Inflammatory macrophage (primary cell): ENCODE data around the gene HYAL2.
"Not testable (repeated sequence)": the region's sequence is repeated elsewhere in the genome, so short reads cannot be mapped to it uniquely, and the experiment has no call there.

Experiments used
- DNase-seq, 2 donors: peaks; one replicate each; pipeline ENCODE4 v3.0.0-alpha.2; 2020 to 2022

The HYAL2 gene

DNA sequence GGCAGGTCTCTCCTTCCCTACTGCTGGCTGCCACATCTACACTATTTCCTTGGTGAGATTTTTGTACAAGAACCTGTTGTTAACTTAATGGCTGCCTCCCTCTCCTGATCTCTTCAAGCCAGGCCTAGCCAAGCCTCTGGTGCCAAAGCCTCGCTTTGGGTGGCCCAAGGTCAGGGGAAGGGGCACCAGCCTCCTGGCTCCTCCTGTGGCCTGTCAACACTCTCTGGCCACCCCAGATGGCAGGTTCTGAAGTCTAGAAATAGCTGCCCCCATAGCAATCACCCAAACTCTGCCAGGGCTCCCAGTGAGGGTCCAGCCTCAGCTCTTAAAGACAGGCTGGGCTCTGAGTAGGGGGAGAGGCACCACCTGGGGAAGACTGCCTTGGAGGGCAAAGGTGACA lies 35.3 kb downstream of the HYAL2 start:
- DNase-seq: no peak

GRCh38 chr3:50286322-50287227 lies 36.0 kb downstream of the HYAL2 start:
- DNase-seq: no peak

- not testable (repeated sequence) for DNase-seq
Measured at GRCh38 chr3:50284121-50284520, 38.4 kb downstream of the HYAL2 start.

DNA sequence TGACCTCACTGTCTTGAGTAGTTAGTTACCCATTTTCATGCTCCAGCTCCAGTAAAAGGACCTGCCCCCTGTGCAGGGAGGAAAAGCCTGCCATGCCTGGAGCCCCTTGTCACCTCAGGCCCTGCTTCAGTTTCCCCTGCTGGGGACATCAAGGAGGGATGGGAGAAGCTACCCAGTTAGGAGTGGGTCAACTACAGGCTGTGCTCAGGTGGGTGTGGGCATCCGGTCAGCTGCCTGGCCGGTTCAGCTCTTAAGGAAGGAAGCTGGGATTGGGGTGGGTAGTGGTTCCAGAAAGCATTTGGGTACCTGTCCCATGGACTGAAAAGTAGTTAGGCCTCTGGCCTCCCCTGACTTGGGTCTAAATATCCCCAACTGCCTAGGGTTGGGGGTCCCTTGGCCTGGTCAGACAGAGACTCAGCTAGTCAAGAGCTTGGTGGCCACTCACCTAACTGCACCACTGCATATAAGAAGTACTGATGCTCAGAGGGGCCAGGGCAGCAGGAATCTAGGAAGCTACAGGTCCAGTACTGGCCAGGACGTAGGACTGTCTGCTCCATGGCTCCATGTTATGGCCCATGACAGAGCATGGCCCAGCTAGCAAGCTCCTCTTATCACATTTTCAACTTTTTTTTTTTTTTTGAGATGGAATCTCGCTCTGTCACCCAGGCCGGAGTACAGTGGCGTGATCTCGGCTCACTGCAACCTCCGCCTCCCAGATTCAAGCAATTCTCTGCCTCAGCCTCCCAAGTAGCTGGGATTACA lies 43.1 kb downstream of the HYAL2 start:
- no peak for DNase-seq

DNA sequence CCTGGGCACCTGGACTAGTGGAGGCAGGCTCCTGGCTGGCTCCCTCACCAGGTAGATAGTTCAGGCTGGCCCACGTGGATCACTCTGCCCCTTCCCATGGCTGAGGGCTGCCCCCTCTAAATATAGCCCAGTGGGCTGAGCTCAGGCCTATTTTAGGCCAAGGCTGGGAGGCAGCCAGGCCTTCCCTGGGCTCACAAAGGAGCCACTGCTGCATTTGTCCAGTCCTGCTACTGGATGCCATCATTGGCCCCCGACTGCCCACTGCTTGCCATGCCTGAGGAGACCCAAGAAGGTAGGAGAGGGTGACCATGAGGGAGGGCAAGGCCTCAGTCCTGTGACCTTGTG lies 43.7 kb downstream of the HYAL2 start, which contains the start of gene LSMEM2:
LSMEM2 (plus strand) TSS at position 208 of the 345 bp plus-strand sequence; CDS start at position 235, 27 bp downstream.
- DNase-seq: no peak

- DNase-seq: no peak
Measured at GRCh38 chr3:50278123-50278879, 44.2 kb downstream of the HYAL2 start.

- DNase-seq: no peak
Measured at GRCh38 chr3:50276762-50277101, 45.8 kb downstream of the HYAL2 start.

GRCh38 chr3:50275996-50276761 lies 46.4 kb downstream of the HYAL2 start:
- no peak for DNase-seq

- DNase-seq: no peak
Measured at GRCh38 chr3:50275141-50275995, 47.2 kb downstream of the HYAL2 start.

DNA sequence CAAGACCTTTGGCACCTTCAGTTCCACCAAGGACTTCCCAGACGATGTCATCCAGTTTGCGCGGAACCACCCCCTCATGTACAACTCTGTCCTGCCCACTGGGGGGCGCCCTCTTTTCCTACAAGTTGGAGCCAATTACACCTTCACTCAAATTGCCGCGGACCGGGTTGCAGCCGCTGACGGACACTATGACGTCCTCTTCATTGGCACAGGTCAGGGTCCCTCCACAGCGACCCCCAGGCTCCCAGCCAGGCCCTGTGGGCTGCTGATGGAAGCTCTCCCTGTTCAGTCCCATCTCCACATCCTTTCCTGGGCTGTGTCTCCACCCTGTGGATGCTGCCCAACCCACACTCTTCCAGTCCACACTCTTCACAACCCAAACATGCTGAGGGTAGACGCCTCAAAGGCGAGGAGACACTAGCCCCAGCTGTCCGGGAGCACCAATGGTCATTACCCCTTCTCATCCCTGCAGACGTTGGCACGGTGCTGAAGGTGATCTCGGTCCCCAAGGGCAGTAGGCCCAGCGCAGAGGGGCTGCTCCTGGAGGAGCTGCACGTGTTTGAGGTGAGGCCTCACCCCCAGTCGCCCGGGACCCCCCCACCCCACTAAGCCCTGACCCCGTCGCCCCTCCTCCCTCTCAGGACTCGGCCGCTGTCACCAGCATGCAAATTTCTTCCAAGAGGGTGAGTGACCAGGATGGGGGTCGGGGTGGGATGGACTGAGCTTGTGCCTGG lies 48.0 kb downstream of the HYAL2 start:
- DNase-seq: peak; percentile 15 to 73

GRCh38 chr3:50273689-50274065 lies 48.9 kb downstream of the HYAL2 start:
- no peak for DNase-seq

DNA sequence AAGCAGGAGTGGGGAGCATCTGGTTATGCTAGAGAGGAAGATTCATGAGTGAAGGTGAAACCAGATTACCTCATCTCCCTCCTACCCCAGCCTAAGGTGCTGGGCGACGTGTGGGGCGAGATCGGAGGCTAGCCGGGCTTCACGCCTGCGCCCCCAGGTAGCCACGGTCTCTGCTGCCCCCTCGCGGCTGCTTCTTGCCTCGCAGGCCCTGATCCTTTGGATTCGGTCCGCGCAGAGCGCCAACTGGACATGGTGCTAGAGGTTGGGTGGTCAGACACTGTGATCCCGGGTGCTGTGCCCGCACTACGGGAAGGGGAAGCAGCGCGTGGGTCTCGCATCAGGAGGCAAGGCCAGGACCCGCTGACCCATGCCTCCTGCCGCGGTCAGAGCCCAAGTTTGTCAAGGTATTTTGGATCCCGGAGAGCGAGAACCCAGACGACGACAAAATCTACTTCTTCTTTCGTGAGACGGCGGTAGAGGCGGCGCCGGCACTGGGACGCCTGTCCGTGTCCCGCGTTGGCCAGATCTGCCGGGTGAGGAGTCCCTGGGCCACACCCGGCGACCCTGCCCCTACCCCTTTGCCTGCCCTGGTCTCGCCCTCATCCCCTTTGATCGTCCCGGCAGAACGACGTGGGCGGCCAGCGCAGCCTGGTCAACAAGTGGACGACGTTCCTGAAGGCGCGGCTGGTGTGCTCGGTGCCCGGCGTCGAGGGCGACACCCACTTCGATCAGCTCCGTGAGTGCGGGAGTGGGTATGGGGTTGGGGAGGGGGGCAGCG lies 49.4 kb downstream of the HYAL2 start:
- peak; percentile 85 to 89 for DNase-seq

GRCh38 chr3:50272538-50272910 lies 50.0 kb downstream of the HYAL2 start:
- not testable (repeated sequence) for DNase-seq

- no peak for DNase-seq
Measured at GRCh38 chr3:50271314-50271936, 51.1 kb downstream of the HYAL2 start.

DNA sequence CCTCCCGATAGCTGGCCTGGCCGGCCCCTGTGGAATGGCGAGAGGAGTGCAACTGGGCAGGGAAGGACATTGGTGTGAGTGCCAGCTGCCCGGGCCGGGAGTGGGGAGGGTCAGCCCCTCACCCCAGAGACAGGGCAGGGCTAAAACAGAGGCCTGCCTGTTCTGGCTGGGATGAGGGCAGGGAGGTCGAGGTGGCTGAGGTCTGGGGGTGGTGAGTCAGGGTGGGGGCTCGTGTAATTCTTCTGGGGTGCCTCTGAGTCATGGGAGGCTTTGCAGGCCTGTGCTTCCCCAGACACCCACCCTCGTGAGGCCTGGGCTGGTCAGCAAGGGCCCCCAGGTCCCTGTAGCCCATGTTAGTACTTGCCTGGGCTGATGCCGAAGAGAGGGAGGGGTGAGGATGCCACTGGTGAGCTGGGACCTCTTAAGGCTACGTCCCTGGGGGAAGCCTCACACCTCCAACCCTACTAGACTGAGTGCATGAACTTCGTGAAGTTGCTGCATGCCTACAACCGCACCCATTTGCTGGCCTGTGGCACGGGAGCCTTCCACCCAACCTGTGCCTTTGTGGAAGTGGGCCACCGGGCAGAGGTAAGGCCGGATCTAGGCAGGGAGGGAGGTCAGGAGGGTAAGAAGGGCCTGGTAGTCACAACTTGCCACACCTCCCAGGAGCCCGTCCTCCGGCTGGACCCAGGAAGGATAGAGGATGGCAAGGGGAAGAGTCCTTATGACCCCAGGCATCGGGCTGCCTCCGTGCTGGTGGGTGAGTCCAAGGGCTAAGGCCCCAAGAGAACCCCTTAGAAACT lies 51.9 kb downstream of the HYAL2 start:
- no peak for DNase-seq

- no peak for DNase-seq
Measured at GRCh38 chr3:50269977-50270413, 52.5 kb downstream of the HYAL2 start.

DNA sequence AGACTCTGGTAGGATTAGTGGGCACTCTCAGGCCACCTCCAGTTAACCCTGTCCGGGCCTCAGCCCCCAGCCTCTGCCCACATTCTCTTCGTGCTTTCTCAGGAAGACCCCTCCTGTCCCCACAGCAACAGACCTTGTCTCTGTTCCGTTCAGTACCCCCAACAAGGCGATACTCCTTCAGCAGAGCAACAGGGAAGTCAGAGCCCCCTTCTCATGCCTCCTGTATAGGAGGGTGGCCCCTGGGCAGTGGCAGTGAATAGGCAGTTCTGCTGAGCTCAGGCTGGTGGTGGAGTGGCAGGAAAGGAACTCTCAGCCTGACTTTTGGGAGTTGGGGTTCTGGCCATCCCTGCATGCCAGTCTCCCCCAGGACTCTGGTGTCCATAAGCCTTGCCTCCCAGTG lies 53.1 kb downstream of the HYAL2 start:
- DNase-seq: no peak

DNA sequence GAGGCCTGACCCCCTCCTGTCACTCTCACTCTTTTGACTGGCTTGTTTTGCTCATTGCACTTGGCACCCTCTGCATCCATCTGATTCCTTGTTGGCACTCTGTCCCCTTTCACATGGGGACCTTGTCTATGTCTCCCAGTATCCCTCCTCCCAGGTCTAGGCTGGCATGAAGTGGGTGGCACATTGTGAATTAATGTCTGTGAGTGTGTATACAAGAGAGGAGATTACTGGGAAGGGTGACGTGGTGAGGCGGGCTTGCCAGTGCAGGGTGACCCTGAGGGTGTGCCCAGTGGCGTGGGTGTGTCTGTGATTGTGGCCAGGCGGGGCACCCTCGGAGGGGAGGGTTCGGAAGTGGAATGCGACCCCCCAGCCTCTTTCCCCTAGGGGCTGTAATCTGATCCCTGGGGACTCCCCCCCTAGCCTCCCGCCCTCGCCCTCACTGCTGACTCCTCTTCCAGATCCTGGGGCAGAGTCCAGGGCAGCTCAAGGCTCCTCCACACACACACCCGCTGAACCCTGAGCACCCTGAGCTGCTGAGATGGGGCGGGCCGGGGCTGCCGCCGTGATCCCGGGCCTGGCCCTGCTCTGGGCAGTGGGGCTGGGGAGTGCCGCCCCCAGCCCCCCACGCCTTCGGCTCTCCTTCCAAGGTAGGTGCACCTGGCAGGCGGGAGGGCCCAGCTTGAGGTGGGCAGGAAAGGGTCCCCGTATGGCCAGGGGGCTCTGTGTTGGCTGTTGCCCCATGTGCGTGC lies 53.7 kb downstream of the HYAL2 start, which contains the start of gene SEMA3B:
SEMA3B (plus strand) TSS at position 445 of the 749 bp plus-strand sequence; CDS start at position 539, 94 bp downstream.
- no peak for DNase-seq
